Naive thymus-derived CD4-positive, alpha-beta T cell (primary cell): Measurements from ENCODE around the gene BIRC6. TPM values are rescaled to one million over a fixed set of nuclear protein-coding genes. Genes with fewer than 3 reads are reported as not detected.
"Not testable (repeated sequence)": the region's sequence is repeated elsewhere in the genome, so short reads cannot be mapped to it uniquely, and the experiment has no call there.

ENCODE experiments used
- ATAC-seq: fragments of 150-1000 bp; cut with Tn5 transposase; 2 replicates; pipeline ENCODE4 v1.10.0; 2021; ENCODE audit warnings: mild to moderate bottlenecking, moderate library complexity
- CTCF ChIA-PET: fragments of 350-600 bp; sonication (Branson Sonifier 250); formaldehyde crosslinking; loops from one replicate; lab custom pipeline; 2021; ENCODE audit warnings: antibody characterized with exemption; lab: Charles Lee
- POLR2A ChIA-PET: fragments of 350-600 bp; sonication (Branson Sonifier 250); formaldehyde crosslinking; loops from one replicate; lab custom pipeline; 2021; ENCODE audit warnings: antibody characterized with exemption, inconsistent platforms; lab: Charles Lee
- DNase-seq, 9 donors: peaks; one replicate each; pipeline versions ENCODE4 v3.0.0 to v3.0.0-alpha.2; 2020 to 2022; ENCODE audit warnings: mixed read lengths in 1 of 9
- H3K27ac ChIP-seq: one replicate; pipeline ENCODE4 v1.7.0; 2013; ENCODE audit warnings: mild to moderate bottlenecking, low read depth, low read length, moderate library complexity
- H3K27me3 ChIP-seq, 2 donors: one replicate each; pipeline ENCODE4 v1.7.0; 2013; ENCODE audit warnings: low read length in 2 of 2, mild to moderate bottlenecking in 2 of 2, moderate library complexity in 2 of 2; ENCODE audit not compliant: control insufficient read depth in 2 of 2, insufficient read depth in 2 of 2
- H3K36me3 ChIP-seq, 3 experiments: 1 replicate in 2 of 3; 2 replicates in 1 of 3; pipeline ENCODE4 v1.7.0; 2013; ENCODE audit warnings: low read length in 3 of 3, mild to moderate bottlenecking in 3 of 3, moderate library complexity in 1 of 3; ENCODE audit not compliant: insufficient read depth in 3 of 3, control insufficient read depth in 2 of 3
- H3K4me1 ChIP-seq, 2 donors: one replicate each; pipeline ENCODE4 v1.7.0; 2013; ENCODE audit warnings: low read length in 2 of 2, mild to moderate bottlenecking in 2 of 2, moderate library complexity in 1 of 2; ENCODE audit not compliant: control insufficient read depth in 2 of 2, insufficient read depth in 2 of 2
- H3K4me3 ChIP-seq: 2 replicates; pipeline ENCODE4 v1.7.0; 2013; ENCODE audit warnings: mild to moderate bottlenecking, low read length
- H3K9me3 ChIP-seq, 3 experiments: 1 replicate in 2 of 3; 2 replicates in 1 of 3; pipeline ENCODE4 v1.7.0; 2013; ENCODE audit warnings: low read length in 3 of 3; ENCODE audit not compliant: control insufficient read depth in 2 of 3
- H3K27ac Mint-ChIP-seq, 9 donors: one replicate each; pipeline ENCODE4 v1.8.0; 2020 to 2022; ENCODE audit warnings: mixed read lengths in 9 of 9, mild to moderate bottlenecking in 8 of 9, moderate library complexity in 5 of 9, inconsistent platforms in 2 of 9
- H3K27me3 Mint-ChIP-seq, 5 donors: one replicate each; pipeline ENCODE4 v1.8.0; 2021 to 2022; ENCODE audit warnings: mixed read lengths in 5 of 5, mild to moderate bottlenecking in 1 of 5
- H3K36me3 Mint-ChIP-seq, 5 donors: one replicate each; pipeline ENCODE4 v1.8.0; 2020 to 2022; ENCODE audit warnings: mixed read lengths in 5 of 5, mild to moderate bottlenecking in 3 of 5, inconsistent platforms in 1 of 5
- H3K4me1 Mint-ChIP-seq, 7 donors: one replicate each; pipeline ENCODE4 v1.8.0; 2020 to 2022; ENCODE audit warnings: mixed read lengths in 7 of 7, mild to moderate bottlenecking in 3 of 7, inconsistent platforms in 1 of 7
- H3K4me3 Mint-ChIP-seq, 10 donors: one replicate each; pipeline ENCODE4 v1.8.0; 2020 to 2022; ENCODE audit warnings: mild to moderate bottlenecking in 10 of 10, mixed read lengths in 10 of 10, moderate library complexity in 6 of 10, inconsistent platforms in 2 of 10
- H3K9me3 Mint-ChIP-seq, 11 donors: one replicate each; pipeline ENCODE4 v1.8.0; 2020 to 2022; ENCODE audit warnings: mixed read lengths in 11 of 11, mild to moderate bottlenecking in 4 of 11, inconsistent platforms in 1 of 11, moderate library complexity in 1 of 11
- intact Hi-C, 2 donors: fragments of 100-400 bp; cut with micrococcal nuclease; formaldehyde crosslinking; loops; one replicate each; pipeline ENCODE4 v1.15.1; 2023
- polyA plus RNA-seq, 2 donors: library from polyadenylated mRNA; unstranded; fragments of 300-500 nt; fragmentation: Illumina TruSeq; gene quantifications; one replicate each; pipeline ENCODE4 v1.2.3, GENCODE V29; 2021
- total RNA-seq, 6 experiments: library from RNA in 5 of 6; stranded (reverse) in 5 of 6; gene quantifications; 1 replicate in 5 of 6; 2 replicates in 1 of 6; pipeline ENCODE4 v1.2.3 and lab custom pipeline; 2021 to 2026

The BIRC6 gene
- total and polyA plus RNA-seq, 7 experiments from 2014 or later = 21.8 to 159 (median 135) TPM

DNA sequence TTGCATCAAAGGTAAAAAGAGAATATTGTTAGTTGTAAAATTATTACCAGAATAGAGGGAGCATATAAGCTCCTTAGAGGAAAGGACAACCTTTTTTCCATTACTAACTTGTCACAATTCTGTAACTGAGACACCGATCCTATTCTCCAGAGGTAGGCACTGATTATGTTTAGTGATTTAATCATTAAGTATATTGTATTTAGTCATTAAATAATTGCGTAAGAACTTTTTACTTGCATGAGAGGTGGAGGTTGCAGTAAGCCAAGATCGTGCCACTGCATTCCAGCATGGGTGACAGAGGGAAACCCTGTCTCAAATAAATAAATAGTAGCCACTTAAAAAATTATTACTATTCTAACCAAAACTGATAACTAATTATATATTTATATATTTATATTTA lies 195.7 kb downstream of the BIRC6 start:
- not testable (repeated sequence) for H3K27me3 Mint-ChIP-seq, H3K36me3 ChIP-seq, DNase-seq, H3K27ac ChIP-seq, H3K27me3 ChIP-seq, H3K27ac Mint-ChIP-seq, H3K4me1 ChIP-seq, H3K4me3 Mint-ChIP-seq, ATAC-seq, H3K4me1 Mint-ChIP-seq, H3K4me3 ChIP-seq, H3K9me3 Mint-ChIP-seq, H3K9me3 ChIP-seq
- POLR2A ChIA-PET = interaction anchor here (0.6 kb wide), 1 partner anchor 1028 kb away, joined by 5 read pairs; no protein-coding TSS in a partner anchor
- peaks cover 0 to 15% (median 2%) of the 10 kb centered on the region in 5 donors for H3K36me3 Mint-ChIP-seq
- intact Hi-C loops = loop anchor here in 1 of 2 donors (2.0 to 5.0 kb wide), 2 partner anchors 75 to 1030 kb away; partner anchors contain the start of gene TTC27
- CTCF ChIA-PET = interaction anchor here (0.5 kb wide), 1 partner anchor 109 kb away, joined by 4 read pairs; no protein-coding TSS in a partner anchor

GRCh38 chr2:32553829-32554432 lies 197.1 kb downstream of the BIRC6 start:
- DNase-seq = peak in 6 of 9 donors; percentile 9 to 44 (median 28)
- Mint-ChIP-seq H3K4me1 (no peaks in the 10 kb centered on the region), H3K27me3 (no peaks in the 10 kb centered on the region), H3K27ac (no peak overlapping the region), H3K9me3 (no peaks in the 10 kb centered on the region), H3K36me3 (peaks cover 0 to 14% (median 6%) of the 10 kb centered on the region in 5 donors), H3K4me3 (no peak overlapping the region)
- Histone ChIP-seq H3K27me3 (no peaks in the 10 kb centered on the region), H3K27ac (peak overlapping the region; percentile 29), H3K9me3 (no peaks in the 10 kb centered on the region), H3K36me3 (peaks cover 0 to 4% (median 0%) of the 10 kb centered on the region in 3 experiments), H3K4me1 (no peaks in the 10 kb centered on the region), H3K4me3 (no peak overlapping the region)
- intact Hi-C loops = loop anchor here (1.0 to 5.0 kb wide), 5 partner anchors 73 to 1029 kb away; partner anchors contain the start of genes LTBP1 (in 1 of the 2) and TTC27 (in 1 of the 2)
- ATAC-seq = peak; percentile 80
- ChIA-PET CTCF (no interaction called here), POLR2A (no interaction called here)

DNA sequence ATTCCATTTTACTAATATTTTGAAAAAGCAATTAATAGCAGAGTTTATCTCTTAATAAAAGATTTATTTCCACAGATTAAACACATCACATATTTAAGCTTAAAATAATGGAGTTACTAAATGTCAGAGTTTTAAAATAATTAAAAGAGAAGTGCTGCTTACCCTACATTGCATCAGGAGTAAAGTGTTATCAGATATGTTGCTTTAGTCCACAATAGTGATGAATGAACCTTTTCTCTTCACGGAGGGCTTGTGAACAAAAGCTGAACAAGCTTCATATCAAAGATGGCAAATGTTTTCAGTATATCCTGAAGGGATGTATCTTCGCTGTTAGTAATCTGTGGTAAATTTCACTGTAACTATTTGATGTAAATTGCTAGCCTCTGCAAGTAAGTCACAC lies 201.7 kb downstream of the BIRC6 start:
- H3K9me3 Mint-ChIP-seq = peaks cover 0 to 10% (median 0%) of the 10 kb centered on the region in 11 donors
- no peak for ATAC-seq
- ChIA-PET CTCF (interaction anchor here (0.6 kb wide), 1 partner anchor 279 kb away, joined by 3 read pairs; no protein-coding TSS in a partner anchor), POLR2A (no interaction called here)
- no peaks in the 10 kb centered on the region for H3K9me3 ChIP-seq
- H3K36me3 Mint-ChIP-seq = peaks cover 0 to 30% (median 30%) of the 10 kb centered on the region in 5 donors
- intact Hi-C loops = loop anchor here in 1 of 2 donors (5.0 kb wide), 1 partner anchor 34 kb away; no protein-coding TSS in a partner anchor
- peak overlapping the region in 1 of 9 donors; percentile 17 for H3K27ac Mint-ChIP-seq
- H3K4me3 Mint-ChIP-seq = no peak overlapping the region
- no peak overlapping the region for H3K27ac ChIP-seq
- no peaks in the 10 kb centered on the region for H3K27me3 Mint-ChIP-seq
- peaks cover 0 to 10% (median 0%) of the 10 kb centered on the region in 7 donors for H3K4me1 Mint-ChIP-seq
- H3K4me1 ChIP-seq = no peaks in the 10 kb centered on the region
- DNase-seq = no peak
- peaks cover 0 to 3% (median 0%) of the 10 kb centered on the region in 3 experiments for H3K36me3 ChIP-seq
- no peak overlapping the region for H3K4me3 ChIP-seq
- no peaks in the 10 kb centered on the region for H3K27me3 ChIP-seq

- peaks cover 0 to 10% (median 3%) of the 10 kb centered on the region in 7 donors for H3K4me1 Mint-ChIP-seq
- no peaks in the 10 kb centered on the region for H3K27me3 Mint-ChIP-seq
- ChIA-PET CTCF (interaction anchor here (0.6 kb wide), 1 partner anchor 279 kb away, joined by 3 read pairs; no protein-coding TSS in a partner anchor), POLR2A (no interaction called here)
- H3K4me1 ChIP-seq = no peaks in the 10 kb centered on the region
- H3K4me3 Mint-ChIP-seq = no peak overlapping the region
- H3K27ac ChIP-seq = no peak overlapping the region
- no peaks in the 10 kb centered on the region for H3K27me3 ChIP-seq
- no peak overlapping the region for H3K4me3 ChIP-seq
- peaks cover 0 to 14% (median under 1%) of the 10 kb centered on the region in 11 donors for H3K9me3 Mint-ChIP-seq
- intact Hi-C loops = loop anchor here in 1 of 2 donors (5.0 kb wide), 1 partner anchor 33 kb away; no protein-coding TSS in a partner anchor
- peaks cover 2 to 35% (median 33%) of the 10 kb centered on the region in 5 donors for H3K36me3 Mint-ChIP-seq
- H3K9me3 ChIP-seq = no peaks in the 10 kb centered on the region
- ATAC-seq (no peak), DNase-seq (no peak)
- H3K36me3 ChIP-seq = no peaks in the 10 kb centered on the region
- peak overlapping the region in 3 of 9 donors; percentile 17 to 51 (median 42) for H3K27ac Mint-ChIP-seq
Measured at GRCh38 chr2:32559136-32559535, 202.3 kb downstream of the BIRC6 start.

DNA sequence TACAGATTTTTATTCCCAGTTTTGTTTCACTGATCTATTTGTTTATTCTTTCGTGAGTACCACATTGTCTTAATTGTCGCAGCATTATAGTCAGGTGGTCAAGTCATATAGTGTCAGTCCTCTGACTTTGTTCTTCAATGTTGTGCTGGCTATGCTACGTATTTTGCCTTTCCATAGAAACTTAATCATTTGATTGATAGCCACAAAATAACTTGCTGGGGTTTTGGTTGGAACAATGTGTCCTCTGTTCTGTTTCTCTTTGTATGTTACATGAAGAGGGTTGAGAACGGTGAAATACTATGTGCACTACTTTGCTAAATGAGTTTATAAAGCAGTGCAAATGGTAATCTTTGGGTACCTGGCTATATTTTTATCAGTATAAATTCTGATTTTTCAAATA lies 206.1 kb downstream of the BIRC6 start:
- H3K9me3 ChIP-seq = peaks cover 0 to 5% (median 0%) of the 10 kb centered on the region in 3 experiments
- DNase-seq (no peak), ATAC-seq (no peak)
- no peaks in the 10 kb centered on the region for H3K4me1 ChIP-seq
- H3K9me3 Mint-ChIP-seq = peaks cover 0 to 36% (median 9%) of the 10 kb centered on the region in 11 donors
- peaks cover 0 to 20% (median 3%) of the 10 kb centered on the region in 3 experiments for H3K36me3 ChIP-seq
- no peaks in the 10 kb centered on the region for H3K27me3 ChIP-seq
- H3K4me3 ChIP-seq = no peak overlapping the region
- H3K36me3 Mint-ChIP-seq = peaks cover 4 to 64% (median 60%) of the 10 kb centered on the region in 5 donors
- no peak overlapping the region for H3K4me3 Mint-ChIP-seq
- peak overlapping the region in 1 of 9 donors; percentile 11 for H3K27ac Mint-ChIP-seq
- POLR2A ChIA-PET = no interaction called here
- peaks cover 0 to 10% (median 7%) of the 10 kb centered on the region in 7 donors for H3K4me1 Mint-ChIP-seq
- no peaks in the 10 kb centered on the region for H3K27me3 Mint-ChIP-seq
- CTCF ChIA-PET = no interaction called here
- intact Hi-C loops = no loop called here
- H3K27ac ChIP-seq = no peak overlapping the region

- CTCF ChIA-PET = no interaction called here
- Histone ChIP-seq H3K4me1 (no peaks in the 10 kb centered on the region), H3K27me3 (no peaks in the 10 kb centered on the region), H3K36me3 (peaks cover 0 to 20% (median 3%) of the 10 kb centered on the region in 3 experiments), H3K4me3 (no peak overlapping the region), H3K27ac (no peak overlapping the region), H3K9me3 (peaks cover 0 to 5% (median 0%) of the 10 kb centered on the region in 3 experiments)
- POLR2A ChIA-PET = no interaction called here
- Mint-ChIP-seq H3K27me3 (no peaks in the 10 kb centered on the region), H3K36me3 (peaks cover 4 to 59% (median 55%) of the 10 kb centered on the region in 5 donors), H3K4me3 (no peak overlapping the region), H3K27ac (no peak overlapping the region), H3K9me3 (peaks cover 0 to 36% (median 9%) of the 10 kb centered on the region in 11 donors), H3K4me1 (peaks cover 3 to 12% (median 9%) of the 10 kb centered on the region in 7 donors)
- DNase-seq (no peak), ATAC-seq (no peak)
- intact Hi-C loops = loop anchor here in 1 of 2 donors (5.0 kb wide), 1 partner anchor 38 kb away; no protein-coding TSS in a partner anchor
Measured at GRCh38 chr2:32564417-32565035, 207.7 kb downstream of the BIRC6 start.
